Activated T-helper 1 cell treated with anti-CD3 and anti-CD28 coated beads, Interleukin-2, amount 50 U/mL, for 16 hours (primary cell): ENCODE data around the gene VTCN1.

Experiments
- DNase-seq, 2 donors: peaks; one replicate each; pipeline ENCODE4 v3.0.0-alpha.2; 2020; ENCODE audit warnings: low read depth in 1 of 2, low spot score in 1 of 2

The VTCN1 gene

GRCh38 chr1:117098287-117098890 lies 112.3 kb downstream of the VTCN1 start:
- no peak for DNase-seq

DNA sequence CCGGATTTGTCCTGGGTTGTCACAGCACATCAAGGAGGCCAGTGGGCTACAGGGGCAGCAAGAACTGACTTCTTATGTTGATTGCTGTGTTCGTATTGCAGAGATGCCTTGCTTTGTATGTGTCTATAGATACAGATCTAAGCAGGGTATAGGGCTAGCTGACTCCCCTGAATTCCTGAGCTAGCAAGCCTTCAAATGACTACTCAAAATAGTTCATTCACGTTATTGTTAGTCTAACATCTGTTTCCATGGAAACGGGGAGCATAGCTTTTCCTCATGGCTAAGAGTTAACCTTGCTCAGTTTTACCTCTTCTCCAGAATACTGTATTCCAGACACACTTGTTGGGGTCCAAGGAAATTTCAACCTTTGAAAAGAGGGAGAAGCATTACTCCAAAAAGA lies 113.3 kb downstream of the VTCN1 start:
- no peak for DNase-seq

DNA sequence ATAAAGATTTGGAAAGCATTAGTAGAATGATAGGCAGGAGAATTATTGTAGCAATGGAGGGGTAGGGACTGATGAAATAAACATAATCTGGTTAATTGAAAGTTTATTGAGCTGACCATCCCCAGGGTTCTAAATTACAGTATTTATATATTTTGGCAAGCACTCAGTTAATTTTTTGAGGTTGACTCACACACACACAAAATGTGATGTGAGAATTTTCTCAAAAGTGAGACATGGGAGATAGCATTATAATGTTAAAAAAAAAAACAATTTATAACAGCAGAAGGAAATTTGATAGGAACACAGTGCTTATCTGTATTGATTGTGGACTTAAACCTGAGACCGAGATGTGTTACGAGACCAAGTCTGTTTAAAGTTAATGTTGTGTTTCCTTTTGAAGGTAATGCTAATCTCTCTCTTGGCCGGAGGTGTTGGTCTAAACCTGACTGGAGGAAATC lies 113.7 kb downstream of the VTCN1 start:
- DNase-seq = no peak

GRCh38 chr1:117094841-117095604 lies 115.7 kb downstream of the VTCN1 start:
- DNase-seq = no peak

DNA sequence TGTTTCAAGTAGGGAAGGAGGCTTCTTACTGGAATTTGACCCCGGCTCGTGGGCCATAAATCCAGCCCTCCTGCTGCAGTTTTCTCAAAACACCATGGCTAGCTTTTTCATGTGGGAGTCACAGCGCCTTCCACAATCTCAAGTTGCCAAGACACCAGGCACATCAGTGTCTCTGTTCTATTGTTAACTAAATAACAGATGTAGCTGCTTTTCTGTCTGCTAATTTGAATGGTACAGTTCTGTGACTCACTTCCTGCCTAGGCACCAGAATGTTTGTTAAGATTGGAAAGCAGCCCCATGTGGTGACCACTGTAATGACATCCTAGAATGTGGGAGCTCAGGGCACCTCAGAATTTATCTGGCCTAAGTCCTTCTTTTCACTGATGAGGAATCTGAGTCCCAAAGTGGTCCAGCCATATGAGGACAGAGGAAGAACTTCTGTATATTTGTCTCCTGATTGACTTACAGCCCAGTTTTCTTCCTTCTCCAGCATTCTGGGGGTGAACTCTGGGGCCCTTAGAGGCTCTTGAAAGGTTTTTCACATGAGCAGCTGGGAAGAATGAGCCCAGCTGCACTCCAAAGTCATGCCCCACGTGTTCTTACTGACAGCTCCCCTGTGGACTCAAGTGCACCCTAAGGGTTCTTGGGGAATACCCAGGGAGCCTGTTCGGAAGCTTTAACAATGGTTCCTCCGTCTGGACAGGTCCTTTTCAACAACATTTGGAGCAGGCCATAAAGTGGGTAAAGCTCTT lies 116.7 kb downstream of the VTCN1 start:
- DNase-seq = no peak
